Measurements from ENCODE around the gene MEIS2.

The MEIS2 gene

DNA sequence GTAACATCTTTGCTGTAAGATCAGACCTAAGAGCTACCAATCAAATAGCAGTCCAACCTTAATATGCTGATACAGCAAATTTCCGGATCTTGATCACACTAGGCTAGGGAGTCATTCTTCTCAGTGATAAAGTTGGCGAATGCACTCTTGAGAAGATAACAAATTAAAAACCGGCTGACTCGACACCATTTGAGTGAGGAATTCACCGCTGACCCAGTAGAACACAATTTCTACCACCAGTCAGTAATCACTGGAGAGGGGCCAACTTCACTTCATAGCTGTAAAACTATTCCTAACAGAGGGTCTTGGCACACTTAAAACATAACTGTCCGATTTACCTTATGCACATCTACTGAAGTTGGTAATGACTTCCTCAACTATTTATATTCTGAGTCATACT, 47.2 kb downstream of the MEIS2 start:
- no peak for DNase-seq (ENCODE audit: low read depth in 1 of 2, low spot score in 1 of 2)
- Histone ChIP-seq H3K4me3 (replicated peaks; ENCODE audit: insufficient read depth, low read length) (no peak overlapping the region), H3K27me3 (ENCODE audit: insufficient read depth, poor library complexity, severe bottlenecking) (no peaks in the 10 kb centered on the region), H3K27ac (replicated peaks) (no peak overlapping the region)
- TF ChIP-seq, protein P1, sequence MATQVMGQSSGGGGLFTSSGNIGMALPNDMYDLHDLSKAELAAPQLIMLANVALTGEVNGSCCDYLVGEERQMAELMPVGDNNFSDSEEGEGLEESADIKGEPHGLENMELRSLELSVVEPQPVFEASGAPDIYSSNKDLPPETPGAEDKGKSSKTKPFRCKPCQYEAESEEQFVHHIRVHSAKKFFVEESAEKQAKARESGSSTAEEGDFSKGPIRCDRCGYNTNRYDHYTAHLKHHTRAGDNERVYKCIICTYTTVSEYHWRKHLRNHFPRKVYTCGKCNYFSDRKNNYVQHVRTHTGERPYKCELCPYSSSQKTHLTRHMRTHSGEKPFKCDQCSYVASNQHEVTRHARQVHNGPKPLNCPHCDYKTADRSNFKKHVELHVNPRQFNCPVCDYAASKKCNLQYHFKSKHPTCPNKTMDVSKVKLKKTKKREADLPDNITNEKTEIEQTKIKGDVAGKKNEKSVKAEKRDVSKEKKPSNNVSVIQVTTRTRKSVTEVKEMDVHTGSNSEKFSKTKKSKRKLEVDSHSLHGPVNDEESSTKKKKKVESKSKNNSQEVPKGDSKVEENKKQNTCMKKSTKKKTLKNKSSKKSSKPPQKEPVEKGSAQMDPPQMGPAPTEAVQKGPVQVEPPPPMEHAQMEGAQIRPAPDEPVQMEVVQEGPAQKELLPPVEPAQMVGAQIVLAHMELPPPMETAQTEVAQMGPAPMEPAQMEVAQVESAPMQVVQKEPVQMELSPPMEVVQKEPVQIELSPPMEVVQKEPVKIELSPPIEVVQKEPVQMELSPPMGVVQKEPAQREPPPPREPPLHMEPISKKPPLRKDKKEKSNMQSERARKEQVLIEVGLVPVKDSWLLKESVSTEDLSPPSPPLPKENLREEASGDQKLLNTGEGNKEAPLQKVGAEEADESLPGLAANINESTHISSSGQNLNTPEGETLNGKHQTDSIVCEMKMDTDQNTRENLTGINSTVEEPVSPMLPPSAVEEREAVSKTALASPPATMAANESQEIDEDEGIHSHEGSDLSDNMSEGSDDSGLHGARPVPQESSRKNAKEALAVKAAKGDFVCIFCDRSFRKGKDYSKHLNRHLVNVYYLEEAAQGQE (IDR thresholded peaks at IDR 0.05; ENCODE audit: insufficient replicate concordance, low read depth) = no peak
- no peak for TF ChIP-seq GABPA (IDR thresholded peaks at IDR 0.05; ENCODE audit: low read depth)
- TF ChIP-seq, protein P2, sequence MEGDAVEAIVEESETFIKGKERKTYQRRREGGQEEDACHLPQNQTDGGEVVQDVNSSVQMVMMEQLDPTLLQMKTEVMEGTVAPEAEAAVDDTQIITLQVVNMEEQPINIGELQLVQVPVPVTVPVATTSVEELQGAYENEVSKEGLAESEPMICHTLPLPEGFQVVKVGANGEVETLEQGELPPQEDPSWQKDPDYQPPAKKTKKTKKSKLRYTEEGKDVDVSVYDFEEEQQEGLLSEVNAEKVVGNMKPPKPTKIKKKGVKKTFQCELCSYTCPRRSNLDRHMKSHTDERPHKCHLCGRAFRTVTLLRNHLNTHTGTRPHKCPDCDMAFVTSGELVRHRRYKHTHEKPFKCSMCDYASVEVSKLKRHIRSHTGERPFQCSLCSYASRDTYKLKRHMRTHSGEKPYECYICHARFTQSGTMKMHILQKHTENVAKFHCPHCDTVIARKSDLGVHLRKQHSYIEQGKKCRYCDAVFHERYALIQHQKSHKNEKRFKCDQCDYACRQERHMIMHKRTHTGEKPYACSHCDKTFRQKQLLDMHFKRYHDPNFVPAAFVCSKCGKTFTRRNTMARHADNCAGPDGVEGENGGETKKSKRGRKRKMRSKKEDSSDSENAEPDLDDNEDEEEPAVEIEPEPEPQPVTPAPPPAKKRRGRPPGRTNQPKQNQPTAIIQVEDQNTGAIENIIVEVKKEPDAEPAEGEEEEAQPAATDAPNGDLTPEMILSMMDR (IDR thresholded peaks at IDR 0.05; ENCODE audit: insufficient read depth, low read length) = no peak
- no peak for TF ChIP-seq POLR2AphosphoS5 (IDR thresholded peaks at IDR 0.05; ENCODE audit: low read depth)
- TF ChIP-seq SPI1 (IDR thresholded peaks at IDR 0.05; ENCODE audit: borderline replicate concordance, low read depth) = no peak

DNA sequence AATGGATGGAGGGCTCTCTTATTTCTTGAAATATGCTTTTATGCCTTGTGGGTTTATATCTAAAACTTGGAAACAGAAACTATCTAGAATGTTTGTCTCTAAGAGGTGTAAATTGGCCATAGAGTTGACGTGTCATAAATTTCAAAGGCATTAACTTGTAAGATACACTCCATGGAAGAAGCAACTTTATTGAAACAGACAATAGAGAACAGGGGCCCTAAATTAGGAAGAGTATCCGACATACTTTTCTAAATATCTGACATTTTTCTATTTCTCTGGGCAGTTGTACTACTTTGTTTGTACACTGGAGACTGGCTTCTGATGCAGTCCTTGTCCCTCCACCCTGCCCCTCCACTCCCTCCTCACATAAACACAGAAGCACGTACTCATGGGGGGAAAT, 50.0 kb downstream of the MEIS2 start:
- Histone ChIP-seq H3K4me3 (replicated peaks; ENCODE audit: insufficient read depth, low read length) (no peak overlapping the region), H3K27me3 (ENCODE audit: insufficient read depth, poor library complexity, severe bottlenecking) (no peaks in the 10 kb centered on the region), H3K27ac (replicated peaks) (no peak overlapping the region)
- TF ChIP-seq SPI1 (IDR thresholded peaks at IDR 0.05; ENCODE audit: borderline replicate concordance, low read depth) = no peak
- TF ChIP-seq, protein P1 (IDR thresholded peaks at IDR 0.05; ENCODE audit: insufficient replicate concordance, low read depth) = no peak
- TF ChIP-seq, protein P2 (IDR thresholded peaks at IDR 0.05; ENCODE audit: insufficient read depth, low read length) = no peak
- TF ChIP-seq POLR2AphosphoS5 (IDR thresholded peaks at IDR 0.05; ENCODE audit: low read depth) = no peak
- TF ChIP-seq GABPA (IDR thresholded peaks at IDR 0.05; ENCODE audit: low read depth) = no peak
- DNase-seq (ENCODE audit: low read depth in 1 of 2, low spot score in 1 of 2) = no peak

DNA sequence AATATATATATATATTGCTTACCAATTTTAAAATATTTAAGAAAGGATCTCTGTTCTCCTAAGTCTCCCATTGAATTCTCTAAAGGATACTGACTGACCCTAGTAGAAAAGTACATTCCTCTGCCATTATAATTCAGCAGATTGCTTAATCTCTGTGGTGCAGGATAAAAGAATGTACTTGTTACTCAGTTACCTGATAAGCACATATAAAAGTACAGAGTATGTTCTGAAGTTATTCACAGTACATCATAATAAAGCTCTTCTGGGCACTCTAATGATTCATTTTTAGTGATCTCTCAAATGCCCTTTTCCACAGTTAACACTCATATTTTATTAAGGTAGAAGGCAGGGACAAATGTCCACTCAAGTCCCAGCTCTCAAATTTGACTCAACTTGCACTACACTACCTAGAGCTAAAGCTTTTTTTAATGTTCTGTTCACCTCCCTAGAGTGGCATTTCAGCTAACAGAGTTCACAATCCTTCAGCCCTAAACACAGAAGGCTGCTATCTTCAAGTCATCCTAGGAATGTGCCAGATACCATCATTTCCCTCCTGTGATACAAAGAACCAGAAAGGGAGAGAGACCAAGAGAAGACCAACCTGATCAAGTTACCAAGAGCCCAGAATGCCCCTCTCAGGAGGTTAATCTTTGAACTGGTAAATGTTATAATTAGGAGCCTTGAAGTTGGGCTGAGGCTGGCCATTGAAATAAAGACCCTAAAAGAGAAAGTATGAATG, 53.3 kb downstream of the MEIS2 start:
- Histone ChIP-seq H3K27ac (replicated peaks) (no peak overlapping the region), H3K4me3 (replicated peaks; ENCODE audit: insufficient read depth, low read length) (no peak overlapping the region), H3K27me3 (ENCODE audit: insufficient read depth, poor library complexity, severe bottlenecking) (no peaks in the 10 kb centered on the region)
- TF ChIP-seq, protein P1 (IDR thresholded peaks at IDR 0.05; ENCODE audit: insufficient replicate concordance, low read depth) = no peak
- TF ChIP-seq SPI1 (IDR thresholded peaks at IDR 0.05; ENCODE audit: borderline replicate concordance, low read depth) (no peak), POLR2AphosphoS5 (IDR thresholded peaks at IDR 0.05; ENCODE audit: low read depth) (no peak), GABPA (IDR thresholded peaks at IDR 0.05; ENCODE audit: low read depth) (no peak)
- TF ChIP-seq, protein P2 (IDR thresholded peaks at IDR 0.05; ENCODE audit: insufficient read depth, low read length) = no peak
- DNase-seq (ENCODE audit: low read depth in 1 of 2, low spot score in 1 of 2) = no peak
